Pulmonary artery endothelial cell (primary cell): ENCODE data around the gene CYP46A1. TPM values are rescaled to one million over a fixed set of nuclear protein-coding genes. Genes with fewer than 3 reads are reported as not detected.
A peak's percentile ranks its signal among the peaks of the same experiment; 100 is the strongest.

Experiments
- DNase-seq: peaks from one replicate; pipeline ENCODE4 v3.0.0-alpha.2; 2011; ENCODE audit warnings: low read depth, low spot score
- total RNA-seq: library from RNA; depleted of rRNA; stranded (reverse); fragments of >200 nt; gene quantifications from 2 replicates; pipeline ENCODE4 v1.2.3, GENCODE V29; 2014

Gene CYP46A1
- total RNA-seq, 1 donor from 2014 or later: under 0.01 TPM

DNA sequence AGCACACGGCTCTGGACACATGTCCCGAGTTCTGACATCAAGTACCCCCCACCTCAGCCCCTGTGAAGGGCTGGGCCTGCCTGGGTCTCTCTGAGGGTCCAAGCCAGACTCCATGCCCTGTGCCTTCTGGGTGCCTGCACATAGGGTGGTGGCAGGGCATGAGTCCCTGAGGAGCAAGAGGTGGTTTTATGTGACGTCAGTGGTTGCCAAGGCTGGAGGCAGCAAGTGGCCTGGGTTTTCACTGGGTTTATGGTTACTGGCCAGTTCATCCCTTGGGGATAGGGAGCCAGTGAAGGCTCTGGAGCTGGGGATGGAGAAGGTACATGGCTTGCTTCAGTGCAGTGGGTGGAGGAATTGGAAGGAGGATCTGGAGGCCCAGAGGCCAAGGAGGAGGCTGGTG is 58.0 kb downstream of the CYP46A1 start:
- DNase-seq: no peak

DNA sequence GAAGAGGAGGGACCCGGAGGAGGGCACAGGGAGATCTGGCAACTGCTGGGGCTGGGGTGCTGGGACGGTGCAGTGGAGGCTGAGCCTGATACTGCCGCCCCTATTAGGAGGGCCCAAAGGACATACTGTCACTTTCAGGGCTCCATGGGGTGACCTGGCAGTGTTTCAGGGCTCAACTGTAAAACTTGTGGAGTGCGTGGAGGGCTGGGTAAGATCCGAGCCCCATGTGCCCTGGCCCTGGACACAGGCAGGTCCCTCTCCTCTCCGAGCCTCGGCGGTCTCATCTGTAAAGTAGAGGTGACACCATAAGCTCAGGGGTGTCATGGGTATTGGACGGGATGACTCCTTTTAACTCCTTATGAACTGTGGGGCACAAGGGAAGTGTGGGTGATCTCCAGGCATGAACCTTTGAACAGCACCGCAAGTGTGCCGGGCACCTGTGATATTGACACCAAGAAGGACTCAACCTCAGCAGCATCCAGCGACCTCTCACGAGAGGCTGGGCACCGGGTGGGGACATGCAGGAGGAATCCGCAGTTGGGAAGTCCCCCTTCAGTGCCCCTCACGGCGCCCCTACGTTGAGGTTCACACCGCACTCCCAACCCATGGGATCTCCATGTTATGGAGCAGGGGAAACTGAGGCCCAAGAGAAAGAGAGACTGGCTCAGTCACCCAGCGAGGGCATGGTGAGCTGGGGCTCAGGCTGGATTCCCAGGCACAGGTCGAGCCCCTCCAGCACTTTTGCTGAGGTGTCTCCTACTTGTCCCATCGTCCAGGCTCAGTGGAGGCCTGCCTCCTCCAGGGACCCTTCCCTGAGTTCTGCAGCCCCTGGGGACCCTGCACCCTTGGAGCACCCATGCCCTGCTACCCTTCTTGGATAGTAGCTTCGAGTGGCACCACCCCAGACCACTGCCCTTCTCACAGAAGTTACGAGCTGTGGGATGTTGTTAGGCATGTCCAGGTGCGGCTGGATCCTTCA is 58.7 kb downstream of the CYP46A1 start:
- no peak for DNase-seq

GRCh38 chr14:99744199-99744872 is 60.2 kb downstream of the CYP46A1 start:
- no peak for DNase-seq

- no peak for DNase-seq
Observed at GRCh38 chr14:99744873-99745224, 60.8 kb downstream of the CYP46A1 start.

DNA sequence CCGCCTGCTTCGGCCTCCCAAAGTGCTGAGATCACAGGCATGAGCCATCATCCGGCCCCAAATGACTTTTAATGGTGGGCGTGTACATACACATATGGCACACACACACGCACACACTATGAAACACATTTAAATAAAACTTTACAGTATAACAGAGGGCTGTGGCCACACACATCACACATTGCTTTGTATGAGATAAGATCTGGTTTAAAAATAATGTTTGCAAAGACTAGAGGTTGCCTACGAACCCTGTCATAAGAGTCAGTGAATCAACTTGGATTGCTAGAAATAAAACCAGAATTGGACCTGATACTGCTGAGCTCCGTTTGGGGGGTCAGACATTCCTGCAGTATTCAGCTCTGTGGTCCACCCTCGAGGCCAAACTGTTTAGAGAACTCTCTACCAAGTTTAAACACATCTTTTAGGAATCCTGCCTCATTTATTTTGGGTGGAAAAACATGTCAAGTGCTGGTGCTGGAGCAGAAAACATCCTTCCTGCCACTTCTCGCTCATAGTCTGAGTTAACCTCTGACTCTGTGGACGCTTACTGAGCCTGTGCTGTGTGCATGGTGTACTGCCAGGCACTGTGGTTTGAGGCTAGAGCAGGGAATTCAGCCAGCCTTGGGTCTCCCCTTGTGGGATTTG is 61.3 kb downstream of the CYP46A1 start:
- DNase-seq: no peak

- DNase-seq: no peak
Observed at GRCh38 chr14:99747167-99747566, 63.1 kb downstream of the CYP46A1 start.

DNA sequence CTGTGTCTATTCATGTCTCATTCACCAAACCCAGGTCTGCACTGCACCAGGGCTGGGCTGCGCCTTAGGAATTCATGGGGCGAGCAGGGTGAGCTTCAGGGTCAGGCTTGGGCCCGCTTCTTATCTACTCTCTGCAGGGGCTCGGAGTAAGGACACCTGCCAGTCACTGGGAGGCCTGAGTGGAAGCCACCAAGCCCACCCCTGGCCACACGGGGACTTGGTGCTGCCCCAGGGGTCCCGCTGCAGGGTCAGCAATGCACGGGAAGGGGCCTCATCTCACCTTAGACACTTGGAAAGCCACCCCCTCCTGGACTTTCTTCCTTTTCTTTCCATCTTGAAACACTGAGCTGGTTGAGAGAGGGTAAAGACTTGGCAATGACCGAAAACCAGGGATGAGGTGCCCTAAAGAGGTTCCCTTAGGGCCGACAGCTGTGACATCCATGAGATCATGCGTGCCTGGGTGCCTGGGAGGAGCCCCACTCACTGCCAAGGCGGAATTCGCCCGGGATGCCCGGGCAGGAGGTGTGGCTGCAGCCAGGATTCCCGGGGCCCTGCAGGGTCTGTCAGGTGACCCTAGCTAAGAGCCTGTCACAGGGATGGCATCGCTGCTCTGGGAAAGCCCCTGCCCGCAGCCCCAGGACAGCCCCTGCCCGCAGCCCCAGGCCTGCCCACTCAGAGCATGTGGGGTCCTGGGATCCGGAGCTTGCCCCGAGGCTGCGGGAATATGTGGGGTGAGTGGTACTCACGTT is 63.7 kb downstream of the CYP46A1 start:
- DNase-seq: no peak

DNA sequence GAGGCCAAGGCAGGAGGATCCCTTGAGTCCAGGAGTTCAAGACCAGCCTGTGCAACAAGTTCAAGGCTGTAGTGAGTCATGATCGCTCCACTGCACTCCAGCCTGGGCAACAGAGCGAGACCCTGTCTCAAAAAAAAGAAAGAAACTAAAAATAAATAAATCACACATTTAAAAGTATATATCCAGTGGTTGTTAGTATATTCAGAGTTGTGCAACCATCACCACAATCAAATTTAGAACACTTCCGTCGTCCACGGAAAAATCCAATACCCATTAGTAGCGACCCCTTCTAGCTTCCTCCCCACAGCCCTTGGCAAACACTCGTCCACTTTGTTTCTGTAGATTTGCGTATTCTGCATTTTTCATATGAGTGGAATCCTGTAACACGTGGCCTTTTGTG is 64.4 kb downstream of the CYP46A1 start:
- no peak for DNase-seq

GRCh38 chr14:99749142-99749541 is 65.0 kb downstream of the CYP46A1 start:
- no peak for DNase-seq

- DNase-seq: no peak
Observed at GRCh38 chr14:99749763-99750715, 65.9 kb downstream of the CYP46A1 start.

DNA sequence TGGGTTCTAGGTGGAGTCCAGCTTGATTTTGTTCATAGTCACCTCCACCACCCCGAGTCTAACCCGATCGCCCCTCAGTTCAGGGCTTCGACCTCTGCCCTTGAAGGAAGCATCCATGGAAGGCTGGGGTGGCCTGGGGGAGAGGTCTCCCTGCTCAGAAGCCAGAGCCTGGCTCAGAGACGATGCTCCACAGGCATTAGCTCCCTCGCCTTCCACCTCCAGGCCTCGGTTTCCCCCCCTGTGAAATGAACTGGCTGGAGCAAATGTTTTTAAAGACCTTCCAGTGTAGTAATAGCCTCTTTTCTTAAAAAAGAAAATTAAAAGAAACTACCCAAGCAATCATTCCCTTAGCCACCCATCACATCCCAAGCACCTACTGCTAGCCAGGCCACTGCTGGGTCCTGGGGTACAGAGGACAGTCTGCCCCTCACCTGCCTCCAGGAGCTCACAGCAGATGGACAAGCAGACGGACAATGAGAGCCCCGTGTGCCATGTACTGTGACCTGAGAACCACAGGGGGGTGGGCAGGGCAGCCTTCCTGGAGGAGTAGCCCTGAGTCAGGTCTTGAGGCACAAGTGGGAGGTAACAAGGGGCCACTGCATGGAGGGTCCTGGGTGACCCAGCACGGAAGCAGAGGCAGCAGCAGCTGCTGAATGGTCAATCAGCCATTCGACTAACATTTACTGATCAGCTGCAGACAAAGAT is 66.8 kb downstream of the CYP46A1 start:
- no peak for DNase-seq

DNA sequence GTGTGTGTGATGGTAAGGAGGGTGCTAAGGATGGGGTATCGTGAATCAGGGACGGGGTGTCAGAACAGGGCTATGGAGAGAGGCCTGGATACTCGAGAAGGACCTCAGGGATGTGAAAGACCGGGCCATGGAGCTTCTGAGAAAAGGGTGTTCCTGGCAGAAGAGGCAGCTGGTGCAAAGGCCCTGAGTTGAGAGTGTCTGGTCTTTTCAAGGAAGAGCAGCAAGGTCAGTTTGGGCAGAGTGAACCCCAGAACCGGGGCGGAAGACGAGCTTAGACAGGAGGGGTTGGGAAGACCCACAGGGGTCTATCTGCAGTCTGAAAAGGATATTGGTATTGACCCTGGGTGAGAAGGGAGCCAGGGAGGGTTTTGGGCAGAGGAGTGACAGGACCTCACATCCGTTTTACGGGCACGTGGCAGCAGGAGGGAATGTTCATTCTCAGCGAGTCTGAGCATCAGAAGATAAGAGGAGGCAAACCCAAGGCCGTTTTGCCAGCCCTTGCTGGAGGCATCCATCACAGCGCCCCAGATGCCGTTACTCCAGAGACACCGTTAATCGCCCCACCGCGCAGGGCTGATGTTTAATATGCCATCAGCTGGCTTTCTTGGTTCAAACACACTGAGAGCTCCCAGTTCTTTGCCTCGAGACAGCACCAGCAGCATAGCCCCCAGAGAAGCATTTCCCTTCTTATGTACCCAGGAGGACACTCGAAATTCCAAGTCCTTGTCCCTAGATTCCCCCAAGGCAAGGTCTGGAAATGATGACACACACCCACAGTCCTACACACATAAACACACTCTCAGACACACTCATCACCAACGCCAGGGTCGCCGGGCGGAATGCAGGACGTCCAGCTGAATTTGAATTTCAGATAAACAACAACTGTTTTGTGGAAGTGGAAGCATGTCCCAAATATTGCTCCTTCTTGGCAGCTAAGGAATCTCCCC is 67.7 kb downstream of the CYP46A1 start:
- no peak for DNase-seq

- DNase-seq: peak; percentile 44
Observed at GRCh38 chr14:99752486-99753121, 68.5 kb downstream of the CYP46A1 start.

DNA sequence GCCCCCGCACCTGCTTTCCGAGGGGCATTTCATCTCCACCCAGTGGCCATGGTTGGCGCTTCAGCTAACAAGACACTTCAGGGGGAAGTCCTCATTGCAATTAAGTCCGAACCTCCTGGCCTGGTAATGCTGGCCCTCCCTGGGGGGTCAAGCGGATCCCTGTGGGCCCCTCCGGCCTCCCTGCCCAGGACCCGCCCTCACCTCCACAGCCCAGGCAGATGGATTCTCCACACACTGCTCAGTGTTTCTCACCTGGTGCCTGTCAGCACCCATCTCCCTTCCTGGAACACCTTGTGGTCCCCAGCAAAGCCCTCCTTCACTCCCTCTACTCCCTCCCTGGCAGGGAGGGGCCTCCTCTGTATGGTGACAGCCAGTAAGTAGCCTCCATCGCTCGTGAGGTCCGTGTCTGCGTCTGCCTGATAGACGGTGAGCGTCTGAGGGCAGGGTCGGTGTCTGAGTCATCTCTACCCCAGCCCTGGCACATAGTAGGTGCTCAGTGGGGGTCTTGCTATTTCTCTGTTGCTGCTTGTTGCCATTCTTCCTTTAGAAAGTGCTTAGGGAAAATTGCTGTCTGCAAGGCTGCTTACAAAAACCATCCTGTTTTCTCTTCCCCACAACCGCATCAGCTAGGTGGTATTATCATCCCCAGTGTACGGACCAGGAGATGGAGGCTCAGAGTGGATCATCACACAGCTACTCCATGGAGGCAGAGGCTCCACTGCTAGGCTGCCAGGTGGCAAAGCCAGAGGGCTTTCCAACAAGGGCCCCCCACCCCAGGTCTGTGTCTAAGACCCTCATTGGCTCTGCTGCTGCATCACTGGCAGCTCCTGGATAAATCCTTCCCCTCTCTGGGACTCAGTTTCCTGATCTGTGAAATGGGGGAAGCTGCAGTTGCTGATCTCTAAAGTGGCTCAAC is 69.4 kb downstream of the CYP46A1 start:
- DNase-seq: no peak

- DNase-seq: no peak
Observed at GRCh38 chr14:99754141-99755067, 70.3 kb downstream of the CYP46A1 start.

DNA sequence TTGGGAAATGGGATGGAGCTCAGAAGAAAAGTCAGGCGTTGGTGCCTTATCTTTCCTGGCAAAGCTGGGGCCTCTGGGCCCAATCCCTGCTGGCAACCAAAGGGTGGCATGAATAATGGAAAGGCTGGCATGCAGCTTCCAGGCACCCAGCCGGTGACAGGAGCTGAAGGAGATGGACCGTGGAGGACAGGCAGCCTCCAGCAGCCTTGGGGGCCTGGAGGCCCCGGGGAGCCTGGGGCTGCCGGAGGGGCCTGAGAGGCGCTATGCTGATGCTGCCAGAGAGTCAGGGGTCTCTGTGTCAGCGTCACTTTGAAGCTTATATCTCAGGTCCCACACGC is 70.9 kb downstream of the CYP46A1 start:
- DNase-seq: no peak
